AG10803 (cell line): Measurements from ENCODE around the gene HMOX1.

ENCODE experiments used
- DNase-seq: peaks from one replicate; pipeline ENCODE4 v3.0.0; 2010; ENCODE audit warnings: low read depth
- H3K4me3 ChIP-seq: 2 replicates; pipeline ENCODE4 v1.5.1; 2011; ENCODE audit warnings: mild to moderate bottlenecking, low read length, control low read depth
- TF ChIP-seq, protein P1 (sequence below): conservative IDR thresholded peaks from 2 replicates; pipeline ENCODE4 v1.5.1; 2011; ENCODE audit warnings: mild to moderate bottlenecking, low read length, control low read depth, inconsistent platforms

Gene HMOX1, protein sequence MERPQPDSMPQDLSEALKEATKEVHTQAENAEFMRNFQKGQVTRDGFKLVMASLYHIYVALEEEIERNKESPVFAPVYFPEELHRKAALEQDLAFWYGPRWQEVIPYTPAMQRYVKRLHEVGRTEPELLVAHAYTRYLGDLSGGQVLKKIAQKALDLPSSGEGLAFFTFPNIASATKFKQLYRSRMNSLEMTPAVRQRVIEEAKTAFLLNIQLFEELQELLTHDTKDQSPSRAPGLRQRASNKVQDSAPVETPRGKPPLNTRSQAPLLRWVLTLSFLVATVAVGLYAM

DNA sequence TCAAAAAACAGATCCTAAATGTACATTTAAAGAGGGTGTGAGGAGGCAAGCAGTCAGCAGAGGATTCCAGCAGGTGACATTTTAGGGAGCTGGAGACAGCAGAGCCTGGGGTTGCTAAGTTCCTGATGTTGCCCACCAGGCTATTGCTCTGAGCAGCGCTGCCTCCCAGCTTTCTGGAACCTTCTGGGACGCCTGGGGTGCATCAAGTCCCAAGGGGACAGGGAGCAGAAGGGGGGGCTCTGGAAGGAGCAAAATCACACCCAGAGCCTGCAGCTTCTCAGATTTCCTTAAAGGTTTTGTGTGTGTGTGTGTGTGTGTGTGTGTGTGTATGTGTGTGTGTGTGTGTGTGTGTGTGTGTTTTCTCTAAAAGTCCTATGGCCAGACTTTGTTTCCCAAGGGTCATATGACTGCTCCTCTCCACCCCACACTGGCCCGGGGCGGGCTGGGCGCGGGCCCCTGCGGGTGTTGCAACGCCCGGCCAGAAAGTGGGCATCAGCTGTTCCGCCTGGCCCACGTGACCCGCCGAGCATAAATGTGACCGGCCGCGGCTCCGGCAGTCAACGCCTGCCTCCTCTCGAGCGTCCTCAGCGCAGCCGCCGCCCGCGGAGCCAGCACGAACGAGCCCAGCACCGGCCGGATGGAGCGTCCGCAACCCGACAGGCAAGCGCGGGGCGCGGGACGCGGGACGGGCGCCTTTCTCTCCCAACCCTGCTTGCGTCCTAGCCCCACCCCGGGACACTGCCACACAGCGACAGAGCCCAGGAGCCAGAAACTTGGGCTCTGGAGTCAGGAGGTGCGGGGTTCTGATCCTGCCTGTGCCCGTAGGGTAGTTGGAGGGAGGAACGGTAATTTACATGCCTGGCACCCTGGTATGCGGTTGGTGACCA, at the start of gene HMOX1:
HMOX1 (plus strand) TSS at position 560 of the 887 bp plus-strand sequence; CDS start at position 638, 78 bp downstream.
- TF ChIP-seq, protein P1, sequence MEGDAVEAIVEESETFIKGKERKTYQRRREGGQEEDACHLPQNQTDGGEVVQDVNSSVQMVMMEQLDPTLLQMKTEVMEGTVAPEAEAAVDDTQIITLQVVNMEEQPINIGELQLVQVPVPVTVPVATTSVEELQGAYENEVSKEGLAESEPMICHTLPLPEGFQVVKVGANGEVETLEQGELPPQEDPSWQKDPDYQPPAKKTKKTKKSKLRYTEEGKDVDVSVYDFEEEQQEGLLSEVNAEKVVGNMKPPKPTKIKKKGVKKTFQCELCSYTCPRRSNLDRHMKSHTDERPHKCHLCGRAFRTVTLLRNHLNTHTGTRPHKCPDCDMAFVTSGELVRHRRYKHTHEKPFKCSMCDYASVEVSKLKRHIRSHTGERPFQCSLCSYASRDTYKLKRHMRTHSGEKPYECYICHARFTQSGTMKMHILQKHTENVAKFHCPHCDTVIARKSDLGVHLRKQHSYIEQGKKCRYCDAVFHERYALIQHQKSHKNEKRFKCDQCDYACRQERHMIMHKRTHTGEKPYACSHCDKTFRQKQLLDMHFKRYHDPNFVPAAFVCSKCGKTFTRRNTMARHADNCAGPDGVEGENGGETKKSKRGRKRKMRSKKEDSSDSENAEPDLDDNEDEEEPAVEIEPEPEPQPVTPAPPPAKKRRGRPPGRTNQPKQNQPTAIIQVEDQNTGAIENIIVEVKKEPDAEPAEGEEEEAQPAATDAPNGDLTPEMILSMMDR: no peak; the same call in 1 of the 2 replicates
- DNase-seq: peak; percentile 94
- H3K4me3 ChIP-seq: peak within 1 kb of the TSS; percentile 100

GRCh38 chr22:35332278-35332677, 48.6 kb upstream of the HMOX1 start:
- H3K4me3 ChIP-seq: no peak overlapping the region
- TF ChIP-seq, protein P1: no peak

GRCh38 chr22:35333220-35333619, 47.7 kb upstream of the HMOX1 start:
- DNase-seq: no peak
- TF ChIP-seq, protein P1: no peak
- H3K4me3 ChIP-seq: no peak overlapping the region

More at GRCh38 chr22:35332278-35332677, 48.6 kb upstream of the HMOX1 start:
- DNase-seq: no peak

DNA sequence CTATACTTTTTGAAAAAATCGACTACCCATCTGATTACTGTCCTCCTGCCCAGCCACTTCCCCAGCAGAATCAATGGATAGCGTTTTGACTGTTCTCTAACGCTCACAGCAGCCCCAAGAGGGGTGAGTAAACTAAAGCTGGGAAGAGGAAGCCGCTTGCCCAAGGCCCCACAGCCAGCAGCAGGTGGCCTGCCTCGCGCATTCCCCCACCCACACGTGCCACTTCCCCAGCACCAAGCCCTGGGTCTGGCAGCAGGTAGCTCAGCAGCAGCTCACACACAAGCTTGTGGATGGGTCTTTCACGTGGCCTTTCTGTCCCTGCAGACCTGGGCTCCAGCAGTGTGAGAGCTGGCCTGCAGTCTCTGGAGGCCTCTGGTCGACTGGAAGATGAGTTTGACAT, 46.9 kb upstream of the HMOX1 start:
- no peak for DNase-seq

DNA sequence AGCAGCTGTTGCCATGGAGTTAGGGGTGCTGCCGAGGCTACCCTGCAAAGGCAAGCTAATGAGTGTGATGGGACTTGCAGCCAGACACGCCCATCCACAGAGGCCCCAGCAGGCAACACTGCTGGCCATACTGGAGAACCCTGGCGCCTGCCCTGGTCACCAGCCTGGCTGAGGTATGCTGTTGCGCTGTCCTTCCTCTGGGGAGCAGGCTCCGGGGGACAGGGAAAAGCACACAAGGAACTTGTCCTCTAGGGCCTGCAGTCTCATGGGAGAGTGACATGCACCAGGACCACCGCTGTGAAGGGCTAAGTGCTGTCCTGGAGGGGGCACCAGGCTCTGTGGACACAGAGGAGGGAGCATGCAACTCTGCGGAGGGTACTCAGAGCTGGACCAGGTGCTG, 45.4 kb upstream of the HMOX1 start:
- no peak for DNase-seq
- TF ChIP-seq, protein P1: no peak
- H3K4me3 ChIP-seq: no peak overlapping the region

More for the DNA sequence above, 46.9 kb upstream of the HMOX1 start:
- no peak overlapping the region for H3K4me3 ChIP-seq
- TF ChIP-seq, protein P1: no peak

- DNase-seq: no peak
- no peak overlapping the region for H3K4me3 ChIP-seq
- TF ChIP-seq, protein P1: no peak
Measured at GRCh38 chr22:35335936-35336781, 44.7 kb upstream of the HMOX1 start.
